Gastroesophageal sphincter (tissue), 3 donors: ENCODE results near the gene EXOC3L1.
A peak's percentile ranks its signal among the peaks of the same experiment; 100 is the strongest.

ENCODE experiments used
- CTCF ChIP-seq, 4 experiments: fragments of 200-600 bp in 2 of 4; fragments of 450-650 bp in 2 of 4; sonication (generic) in 1 of 4; IDR thresholded peaks; one replicate each; pipeline ENCODE4 v1.5.1; 2017 to 2019; ENCODE audit warnings: antibody characterized with exemption in 4 of 4, mild to moderate bottlenecking in 2 of 4, moderate library complexity in 2 of 4
- EP300 ChIP-seq: sonication (generic); formaldehyde crosslinking; IDR thresholded peaks from one replicate; pipeline ENCODE4 v1.6.1; 2017; ENCODE audit warnings: antibody characterized with exemption, mild to moderate bottlenecking
- POLR2A ChIP-seq, 2 donors: fragments of 450-650 bp; IDR thresholded peaks; one replicate each; pipeline ENCODE4 v1.6.1; 2017; ENCODE audit warnings: antibody characterized with exemption in 2 of 2, mild to moderate bottlenecking in 2 of 2, moderate library complexity in 1 of 2
- POLR2AphosphoS5 ChIP-seq: sonication (generic); formaldehyde crosslinking; IDR thresholded peaks from one replicate; pipeline ENCODE4 v1.6.1; 2017; ENCODE audit warnings: antibody characterized with exemption

GRCh38 chr16:67150047-67150832 is 39.7 kb downstream of the EXOC3L1 start:
- TF ChIP-seq CTCF (IDR thresholded peaks at IDR 0.05) (peak in 1 of 4 experiments; percentile 16), POLR2AphosphoS5 (peak; percentile 24), POLR2A (IDR thresholded peaks at IDR 0.05) (no peak), EP300 (no peak)
